Measurements from ENCODE around the gene FRK. TPM values are rescaled to one million over a fixed set of nuclear protein-coding genes. Genes with fewer than 3 reads are reported as not detected.

FRK gene
- total RNA-seq, 2 donors from 2014 or later = 1.4 to 2.9 TPM

GRCh38 chr6:116055513-116055912 is 5.2 kb downstream of the FRK start:
- DNase-seq = no peak
- no peaks in the 10 kb centered on the region for H3K27me3 Mint-ChIP-seq (ENCODE audit: insufficient read depth)
- no peaks in the 10 kb centered on the region for H3K9me3 Mint-ChIP-seq
- WGBS, 2 experiments (ENCODE audit: insufficient coverage in 1 of 2, insufficient read length in 1 of 2) = 87% methylated on average over 1 of the region's 1 CpG; no CpG with 5 or more reads in 1 of the 2 experiments
- Histone ChIP-seq H3K36me3 (ENCODE audit: control insufficient read depth, insufficient read depth, low read length) (no peaks in the 10 kb centered on the region), H3K9me3 (ENCODE audit: control insufficient read depth, low read length) (no peaks in the 10 kb centered on the region), H3K4me3 (ENCODE audit: low read length) (no peak overlapping the region), H3K9ac (ENCODE audit: extremely low read depth, low read length, poor library complexity, severe bottlenecking) (no peak overlapping the region), H3K27me3 (ENCODE audit: control insufficient read depth, insufficient read depth, low read length, poor library complexity, severe bottlenecking) (no peaks in the 10 kb centered on the region), H3K4me1 (ENCODE audit: control insufficient read depth, insufficient read depth, low read length) (peaks cover 8% of the 10 kb centered on the region), H3K27ac (ENCODE audit: low read depth, low read length) (no peak overlapping the region)
- H3K27ac Mint-ChIP-seq = peak overlapping the region; percentile 30
- H3K36me3 Mint-ChIP-seq (ENCODE audit: low read depth) = no peaks in the 10 kb centered on the region
- no peak overlapping the region for H3K4me3 Mint-ChIP-seq
- no peak for TF ChIP-seq CTCF (conservative IDR thresholded peaks at IDR 0.05)
- H3K4me1 Mint-ChIP-seq = peaks cover 10% of the 10 kb centered on the region

- H3K4me1 Mint-ChIP-seq = peaks cover 9% of the 10 kb centered on the region
These were observed 9.4 kb downstream of the FRK start for GRCh38 chr6:116051244-116051643.

GRCh38 chr6:116050737-116051136 is 10.0 kb downstream of the FRK start:
- H3K9me3 Mint-ChIP-seq = peaks cover 4% of the 10 kb centered on the region
- H3K27ac ChIP-seq (ENCODE audit: low read depth, low read length) = no peak overlapping the region
- no peaks in the 10 kb centered on the region for H3K36me3 ChIP-seq (ENCODE audit: control insufficient read depth, insufficient read depth, low read length)
- H3K4me1 Mint-ChIP-seq = peaks cover 9% of the 10 kb centered on the region
- H3K27me3 ChIP-seq (ENCODE audit: control insufficient read depth, insufficient read depth, low read length, poor library complexity, severe bottlenecking) = no peaks in the 10 kb centered on the region
- no peak overlapping the region for H3K4me3 ChIP-seq (ENCODE audit: low read length)
- H3K36me3 Mint-ChIP-seq (ENCODE audit: low read depth) = no peaks in the 10 kb centered on the region
- no peak overlapping the region for H3K4me3 Mint-ChIP-seq
- no peak for TF ChIP-seq CTCF (conservative IDR thresholded peaks at IDR 0.05)
- no peak overlapping the region for H3K9ac ChIP-seq (ENCODE audit: extremely low read depth, low read length, poor library complexity, severe bottlenecking)
- no peaks in the 10 kb centered on the region for H3K9me3 ChIP-seq (ENCODE audit: control insufficient read depth, low read length)
- H3K4me1 ChIP-seq (ENCODE audit: control insufficient read depth, insufficient read depth, low read length) = peaks cover 3% of the 10 kb centered on the region
- WGBS, 2 experiments (ENCODE audit: insufficient coverage in 1 of 2, insufficient read length in 1 of 2) = 100% methylated on average over 1 of the region's 1 CpG; no CpG with 5 or more reads in 1 of the 2 experiments
- H3K27me3 Mint-ChIP-seq (ENCODE audit: insufficient read depth) = no peaks in the 10 kb centered on the region
- DNase-seq = no peak
- H3K27ac Mint-ChIP-seq = no peak overlapping the region

More at GRCh38 chr6:116051244-116051643, 9.4 kb downstream of the FRK start:
- Histone ChIP-seq H3K4me1 (ENCODE audit: control insufficient read depth, insufficient read depth, low read length) (peaks cover 3% of the 10 kb centered on the region), H3K36me3 (ENCODE audit: control insufficient read depth, insufficient read depth, low read length) (no peaks in the 10 kb centered on the region), H3K9me3 (ENCODE audit: control insufficient read depth, low read length) (no peaks in the 10 kb centered on the region), H3K4me3 (ENCODE audit: low read length) (no peak overlapping the region), H3K27ac (ENCODE audit: low read depth, low read length) (no peak overlapping the region), H3K27me3 (ENCODE audit: control insufficient read depth, insufficient read depth, low read length, poor library complexity, severe bottlenecking) (no peaks in the 10 kb centered on the region), H3K9ac (ENCODE audit: extremely low read depth, low read length, poor library complexity, severe bottlenecking) (no peak overlapping the region)
- no peak for DNase-seq
- Mint-ChIP-seq H3K27ac (no peak overlapping the region), H3K27me3 (ENCODE audit: insufficient read depth) (no peaks in the 10 kb centered on the region), H3K4me3 (no peak overlapping the region), H3K9me3 (peaks cover 2% of the 10 kb centered on the region), H3K36me3 (ENCODE audit: low read depth) (no peaks in the 10 kb centered on the region)
- WGBS, 2 experiments (ENCODE audit: insufficient coverage in 1 of 2, insufficient read length in 1 of 2) = 100% methylated on average over 2 of the region's 3 CpGs; no CpG with 5 or more reads in 1 of the 2 experiments
- no peak for TF ChIP-seq CTCF (conservative IDR thresholded peaks at IDR 0.05)
